PC-3 (cell line): ENCODE data around the gene KAT6B.

Source experiments
- CTCF ChIP-seq: fragments of 300-600 bp; sonication (generic); conservative IDR thresholded peaks from 2 replicates; pipeline ENCODE4 v1.5.1; 2017; ENCODE audit warnings: antibody characterized with exemption, low read depth, mild to moderate bottlenecking, low read length
- EZH2 ChIP-seq: fragments of 300-600 bp; sonication (generic); IDR thresholded peaks from one replicate; pipeline ENCODE4 v1.6.1; 2017; ENCODE audit warnings: antibody characterized with exemption, mild to moderate bottlenecking, low read length; ENCODE audit not compliant: unreplicated experiment
- EZH2phosphoT487 ChIP-seq: fragments of 300-600 bp; sonication (generic); IDR thresholded peaks from 2 replicates; pipeline ENCODE4 v1.6.1; 2018; ENCODE audit warnings: mild to moderate bottlenecking, antibody characterized with exemption, low read length, borderline replicate concordance

DNA sequence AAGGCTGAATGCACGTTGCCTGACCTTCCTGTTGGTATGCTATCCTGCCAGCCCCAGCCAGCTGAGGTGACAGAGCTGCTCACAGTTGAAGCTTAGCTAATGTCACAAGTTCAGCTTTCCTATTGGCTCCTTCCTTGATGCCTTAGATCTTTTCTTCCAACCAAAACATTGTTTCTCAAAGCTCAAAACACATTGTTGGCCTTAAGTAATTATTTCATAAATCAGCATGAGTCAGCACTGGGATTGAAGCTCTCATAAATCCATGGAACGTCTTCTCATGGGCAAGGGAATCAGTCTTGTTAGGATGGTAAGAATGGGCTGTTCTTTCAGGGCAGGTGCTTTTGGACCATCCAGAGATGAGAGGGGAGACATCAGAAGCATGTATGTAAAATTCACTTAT lies 157.0 kb downstream of the KAT6B start:
- TF ChIP-seq CTCF (no peak), EZH2 (no peak), EZH2phosphoT487 (no peak)
